ENCODE results near the gene FRYL. TPM values are rescaled to one million over a fixed set of nuclear protein-coding genes. Genes with fewer than 3 reads are reported as not detected.
"Not testable (repeated sequence)": the region's sequence is repeated elsewhere in the genome, so short reads cannot be mapped to it uniquely, and the experiment has no call there.

FRYL gene
- total RNA-seq, 1 donor from 2014 or later, result 50.0 TPM

- no peak overlapping the region for H3K27ac Mint-ChIP-seq
- no peaks in the 10 kb centered on the region for H3K36me3 Mint-ChIP-seq
- no peaks in the 10 kb centered on the region for H3K27me3 Mint-ChIP-seq
- TF ChIP-seq CTCF (conservative IDR thresholded peaks at IDR 0.05), result no peak
- no peak for DNase-seq (ENCODE audit: extremely low spot score, unreplicated experiment)
- peaks cover 9% of the 10 kb centered on the region for H3K4me1 Mint-ChIP-seq (ENCODE audit: unreplicated experiment)
- H3K9me3 Mint-ChIP-seq, result no peaks in the 10 kb centered on the region
- no peak overlapping the region for H3K4me3 Mint-ChIP-seq
Measured at GRCh38 chr4:48467442-48467841, 312.6 kb downstream of the FRYL start.

- no peaks in the 10 kb centered on the region for H3K27me3 Mint-ChIP-seq
- TF ChIP-seq CTCF (conservative IDR thresholded peaks at IDR 0.05), result no peak
- peaks cover 6% of the 10 kb centered on the region for H3K4me1 Mint-ChIP-seq (ENCODE audit: unreplicated experiment)
- no peak overlapping the region for H3K4me3 Mint-ChIP-seq
- H3K9me3 Mint-ChIP-seq, result no peaks in the 10 kb centered on the region
- H3K27ac Mint-ChIP-seq, result no peak overlapping the region
- DNase-seq (ENCODE audit: extremely low spot score, unreplicated experiment), result no peak
- H3K36me3 Mint-ChIP-seq, result no peaks in the 10 kb centered on the region
Measured at GRCh38 chr4:48462363-48462762, 317.7 kb downstream of the FRYL start.

GRCh38 chr4:48461000-48461399 is 319.1 kb downstream of the FRYL start:
- H3K36me3 Mint-ChIP-seq, result no peaks in the 10 kb centered on the region
- DNase-seq (ENCODE audit: extremely low spot score, unreplicated experiment), result no peak
- H3K27ac Mint-ChIP-seq, result no peak overlapping the region

GRCh38 chr4:48454591-48454990 is 325.5 kb downstream of the FRYL start:
- no peak for DNase-seq (ENCODE audit: extremely low spot score, unreplicated experiment)
- H3K27ac Mint-ChIP-seq, result no peak overlapping the region
- no peaks in the 10 kb centered on the region for H3K36me3 Mint-ChIP-seq
- H3K4me3 Mint-ChIP-seq, result no peak overlapping the region
- H3K9me3 Mint-ChIP-seq, result peaks cover 5% of the 10 kb centered on the region
- no peaks in the 10 kb centered on the region for H3K27me3 Mint-ChIP-seq
- no peak for TF ChIP-seq CTCF (conservative IDR thresholded peaks at IDR 0.05)
- no peaks in the 10 kb centered on the region for H3K4me1 Mint-ChIP-seq (ENCODE audit: unreplicated experiment)

More at GRCh38 chr4:48461000-48461399, 319.1 kb downstream of the FRYL start:
- peaks cover 5% of the 10 kb centered on the region for H3K9me3 Mint-ChIP-seq
- peaks cover 6% of the 10 kb centered on the region for H3K4me1 Mint-ChIP-seq (ENCODE audit: unreplicated experiment)
- TF ChIP-seq CTCF (conservative IDR thresholded peaks at IDR 0.05), result no peak
- H3K4me3 Mint-ChIP-seq, result no peak overlapping the region
- H3K27me3 Mint-ChIP-seq, result no peaks in the 10 kb centered on the region

- not testable (repeated sequence) for H3K9me3 Mint-ChIP-seq; H3K27ac Mint-ChIP-seq; H3K27me3 Mint-ChIP-seq; H3K4me1 Mint-ChIP-seq (ENCODE audit: unreplicated experiment); H3K36me3 Mint-ChIP-seq; DNase-seq (ENCODE audit: extremely low spot score, unreplicated experiment); H3K4me3 Mint-ChIP-seq
Measured at GRCh38 chr4:48451656-48452055, 328.4 kb downstream of the FRYL start.

- Mint-ChIP-seq H3K9me3 (peaks cover 3% of the 10 kb centered on the region), H3K36me3 (no peaks in the 10 kb centered on the region), H3K4me3 (no peak overlapping the region), H3K27ac (no peak overlapping the region), H3K27me3 (no peaks in the 10 kb centered on the region), H3K4me1 (ENCODE audit: unreplicated experiment) (no peaks in the 10 kb centered on the region)
- TF ChIP-seq CTCF (conservative IDR thresholded peaks at IDR 0.05), result no peak
- DNase-seq (ENCODE audit: extremely low spot score, unreplicated experiment), result no peak
Measured at GRCh38 chr4:48450740-48451139, 329.3 kb downstream of the FRYL start.
